Mesangial cell (primary cell): ENCODE measurements around the gene CFH. TPM values are rescaled to one million over a fixed set of nuclear protein-coding genes. Genes with fewer than 3 reads are reported as not detected.

ENCODE experiments used
- total RNA-seq: library from RNA; depleted of rRNA; stranded (reverse); fragments of >200 nt; gene quantifications from 2 replicates; pipeline ENCODE4 v1.2.3, GENCODE V29; 2015

The CFH gene
- total RNA-seq: 16.5 and 95.7 TPM in 2 replicates

DNA sequence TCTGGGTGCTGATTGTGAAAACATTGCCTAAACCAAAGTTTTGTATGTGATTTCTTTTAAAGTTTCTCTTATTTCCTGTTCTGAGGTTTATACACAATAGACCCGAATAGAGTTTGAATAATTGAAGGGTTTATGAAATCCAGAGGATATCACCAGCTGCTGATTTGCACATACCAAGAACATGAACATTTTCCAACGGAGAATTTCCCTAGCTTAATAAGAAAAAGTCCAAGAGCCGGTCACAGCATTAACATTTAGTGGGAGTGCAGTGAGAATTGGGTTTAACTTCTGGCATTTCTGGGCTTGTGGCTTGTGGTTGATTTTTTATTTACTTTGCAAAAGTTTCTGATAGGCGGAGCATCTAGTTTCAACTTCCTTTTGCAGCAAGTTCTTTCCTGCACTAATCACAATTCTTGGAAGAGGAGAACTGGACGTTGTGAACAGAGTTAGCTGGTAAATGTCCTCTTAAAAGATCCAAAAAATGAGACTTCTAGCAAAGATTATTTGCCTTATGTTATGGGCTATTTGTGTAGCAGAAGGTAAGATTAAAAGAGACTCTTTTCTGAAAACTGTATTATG is at the start of gene CFH:
CFH (plus strand) TSS at position 407 of the 579 bp plus-strand sequence; CDS start at position 482, 75 bp downstream.

DNA sequence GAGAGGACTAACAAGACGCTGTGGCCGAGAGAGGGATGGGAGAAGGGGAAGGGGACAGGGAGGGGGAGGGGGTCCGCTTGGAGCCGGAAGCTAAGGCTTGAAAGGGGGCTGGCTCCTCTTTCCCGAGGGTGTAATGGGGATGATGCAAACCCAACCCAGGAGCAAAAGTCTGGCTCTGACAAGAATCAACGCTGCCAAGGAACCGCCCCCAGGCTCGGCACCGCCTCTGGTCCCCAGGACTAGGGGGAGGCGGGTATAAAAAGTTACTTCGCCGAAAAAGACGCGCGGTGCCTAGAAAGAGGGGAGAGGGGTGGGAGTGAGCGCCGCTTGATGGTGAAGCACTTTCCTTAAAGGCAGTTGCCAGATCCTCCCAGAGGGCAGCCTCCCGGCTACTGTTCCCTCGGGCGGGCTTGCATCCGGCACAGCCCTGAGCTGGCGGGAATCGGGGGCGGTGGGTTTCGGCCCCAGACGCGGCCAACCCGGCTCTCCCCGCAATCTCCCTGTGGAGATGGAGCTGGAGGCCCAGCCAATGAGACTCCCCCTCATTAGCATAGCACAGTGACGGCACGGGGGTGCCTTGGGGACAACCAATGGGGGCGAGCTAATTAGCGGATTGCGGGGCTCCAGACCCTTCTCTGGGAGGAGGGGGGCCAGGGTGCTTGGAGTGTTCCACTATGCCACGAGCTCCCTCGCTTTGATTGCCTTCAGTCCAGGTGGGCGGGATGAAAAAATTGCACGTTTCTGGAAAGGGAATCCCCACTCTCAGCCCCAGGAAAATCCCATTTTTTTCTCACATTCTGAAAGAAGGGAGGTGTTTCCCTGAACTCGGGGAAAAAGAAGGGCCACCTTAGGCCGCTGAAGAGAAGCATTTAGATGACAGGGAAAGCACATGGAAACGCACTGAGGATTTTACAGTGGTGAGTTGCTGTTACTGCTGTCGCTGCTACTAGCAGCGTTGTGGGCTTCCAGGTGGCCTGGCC is 43.2 kb upstream of the CFH start, which contains the start of gene KCNT2:
KCNT2 (minus strand) TSS at position 51 of the 980 bp plus-strand sequence. CDS start 131 bp downstream, outside the sequence.

DNA sequence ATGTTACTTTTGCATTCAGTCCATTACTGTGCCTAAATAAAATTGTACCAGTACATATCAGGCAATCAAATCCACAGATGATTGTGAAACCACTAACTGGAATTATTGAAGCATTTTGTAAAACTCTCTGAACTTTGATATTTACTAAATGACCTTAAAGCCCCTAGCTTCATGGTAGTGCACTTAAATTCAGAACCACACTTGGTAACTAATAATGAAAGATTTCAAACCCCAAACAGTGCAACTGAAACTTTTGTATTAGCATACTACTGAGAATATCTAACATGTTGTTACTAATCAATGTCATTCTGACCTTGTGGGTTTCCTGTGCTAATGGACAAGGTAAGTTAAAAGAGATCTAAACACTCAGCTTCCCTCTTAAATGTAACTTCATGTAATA is 122.8 kb downstream of the CFH start, which contains the start of gene CFHR3:
CFHR3 (plus strand) TSS at position 238 of the 400 bp plus-strand sequence; CDS start at position 285, 47 bp downstream.

Other genes starting within 250 kb of the CFH start
- 1.1 and 8.4 TPM in 2 replicates for gene KCNT2, start 43.6 kb upstream of the CFH start, total RNA-seq
- not detected in 2 replicates for gene CFHR3, start 122.8 kb downstream of the CFH start, total RNA-seq
- gene CFHR1, start 167.7 kb downstream of the CFH start, total RNA-seq: not detected in 2 replicates
- gene CFHR4, start 236.0 kb downstream of the CFH start, total RNA-seq: not detected in 2 replicates